HG03460 (cell line): Measurements from ENCODE around the gene ACKR3.

Experiments used
- ATAC-seq: cut with Tn5 transposase; IDR thresholded peaks from one replicate; pipeline ENCODE4 v1.9.1; 2021; ENCODE audit not compliant: unreplicated experiment

Gene ACKR3

DNA sequence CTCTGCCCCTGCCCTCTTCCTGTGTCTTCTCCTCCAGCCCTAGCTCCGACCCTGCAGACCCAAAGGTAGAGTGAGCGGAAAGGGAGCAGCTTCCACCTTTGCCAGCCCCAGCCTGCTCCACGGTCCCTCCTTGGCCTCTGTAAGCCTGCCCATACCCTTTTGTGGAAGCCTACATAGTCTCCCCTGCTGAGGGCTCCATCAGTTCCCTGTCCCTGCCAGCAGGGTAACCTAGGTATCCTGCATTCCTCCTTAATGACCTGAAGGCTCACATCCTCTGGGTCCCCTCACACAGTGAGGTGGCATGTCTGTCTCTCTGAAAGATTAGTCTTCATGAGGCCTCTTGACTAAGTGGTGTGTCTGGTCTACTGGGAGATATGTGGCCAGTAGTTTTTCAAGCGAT is 20.5 kb upstream of the ACKR3 start:
- ATAC-seq, result no peak

DNA sequence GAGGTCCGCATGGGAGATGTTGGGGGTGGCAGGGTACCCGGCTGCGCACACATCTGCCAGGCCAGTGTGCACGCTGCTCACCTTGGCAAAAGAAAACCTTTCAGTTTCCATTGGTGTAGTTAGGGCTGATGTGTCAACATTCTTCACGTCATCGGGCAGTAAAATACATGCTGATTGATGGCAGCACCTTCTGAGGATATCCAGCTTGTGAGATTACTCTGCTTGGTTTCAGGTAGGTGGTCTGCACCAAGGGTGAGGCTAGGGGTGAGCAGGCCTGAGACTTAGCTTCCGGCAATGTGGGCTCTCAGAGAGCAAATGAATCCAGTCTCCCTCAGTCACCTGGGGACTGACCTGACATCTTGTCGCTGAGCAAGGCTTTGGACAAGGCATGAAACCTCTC is 19.3 kb upstream of the ACKR3 start:
- no peak for ATAC-seq

DNA sequence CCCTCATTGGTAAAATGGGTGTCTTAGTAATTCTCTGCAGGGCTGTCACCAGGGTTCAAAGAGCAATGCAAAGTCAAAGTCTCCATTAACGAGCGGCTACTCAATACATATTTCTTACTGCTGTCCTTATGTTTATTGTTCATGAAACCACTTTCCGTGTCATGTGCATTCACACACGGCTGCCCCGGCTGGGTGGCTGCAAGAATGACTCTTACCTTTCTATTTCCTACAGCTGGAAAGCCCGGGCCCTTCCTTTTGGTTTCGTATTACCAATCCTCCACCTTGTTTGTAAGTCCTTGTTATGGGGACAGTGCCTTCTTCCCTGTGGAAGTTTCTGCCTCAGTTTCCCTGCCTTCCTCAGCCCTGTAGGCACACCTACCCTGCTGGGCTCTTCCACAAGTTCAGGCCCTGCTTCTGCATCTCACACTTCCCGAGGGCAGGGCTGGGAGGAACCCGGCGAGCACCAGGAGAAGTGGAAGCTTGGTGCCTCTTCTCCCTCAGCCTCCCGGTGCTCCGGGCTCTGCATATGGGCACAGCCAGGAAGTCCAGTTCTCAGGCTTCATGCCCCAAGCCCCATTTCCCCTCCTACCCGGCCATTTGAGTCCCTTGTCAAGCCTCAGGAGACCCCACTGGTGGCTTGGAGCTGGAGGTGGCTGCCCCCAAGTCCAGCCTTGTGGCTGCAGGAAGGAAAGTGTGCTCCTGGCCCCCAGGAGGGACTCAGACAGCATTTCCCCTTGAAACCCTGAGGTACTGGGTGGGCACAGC is 18.7 kb upstream of the ACKR3 start:
- ATAC-seq, result peak; percentile 42

DNA sequence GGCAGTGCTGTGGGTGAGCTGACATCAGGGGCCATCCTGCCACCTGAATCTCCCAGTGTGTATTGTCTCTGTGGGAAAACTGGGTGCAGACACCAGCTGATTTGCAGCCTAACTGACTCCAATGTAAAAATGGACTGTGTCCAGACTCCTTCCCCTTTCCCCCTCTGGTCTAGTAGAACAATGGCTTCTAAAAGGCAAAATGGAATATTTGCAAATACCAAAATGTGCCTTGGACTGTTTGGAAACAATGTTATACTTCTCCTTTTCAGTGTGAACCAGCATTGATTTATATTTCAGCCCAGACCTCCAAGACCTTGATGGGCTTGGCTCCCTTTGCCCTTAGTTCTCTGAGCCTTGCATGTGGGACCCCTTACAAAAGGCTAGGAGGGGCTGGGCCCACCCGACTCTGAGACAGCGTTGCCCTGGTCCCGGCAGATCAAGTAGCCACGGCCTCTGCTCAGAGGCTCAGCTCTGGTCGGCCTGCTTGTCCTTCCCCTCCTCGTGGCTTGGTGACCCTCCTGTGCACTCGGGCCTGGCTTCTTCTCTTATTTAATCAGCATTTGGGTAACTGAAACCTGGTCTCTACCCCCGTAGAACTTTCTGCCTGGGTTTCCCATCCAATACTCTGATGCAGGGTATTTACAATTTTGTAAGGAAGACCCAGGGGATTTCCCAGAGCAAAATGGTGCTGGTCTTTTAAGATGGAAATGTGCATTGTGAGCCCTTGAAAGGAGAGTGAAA is 18.0 kb upstream of the ACKR3 start:
- peak; percentile 35 for ATAC-seq

DNA sequence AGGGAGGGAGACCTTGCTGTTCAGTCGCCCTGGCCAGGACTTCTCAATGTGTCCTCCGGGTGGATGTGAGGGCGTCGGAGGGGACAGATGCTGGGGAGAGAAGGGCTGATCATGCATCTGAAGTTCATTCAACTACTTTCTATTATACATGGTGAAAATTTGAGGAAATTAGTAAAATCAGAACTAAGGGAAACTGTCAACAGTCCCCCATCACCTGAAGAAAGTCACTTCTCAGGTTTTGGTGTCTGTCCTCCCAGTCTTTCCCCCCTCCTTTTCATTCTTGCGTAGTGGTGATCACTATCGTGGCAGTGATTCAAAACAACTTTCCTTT is 17.4 kb upstream of the ACKR3 start:
- peak; percentile 23 for ATAC-seq

DNA sequence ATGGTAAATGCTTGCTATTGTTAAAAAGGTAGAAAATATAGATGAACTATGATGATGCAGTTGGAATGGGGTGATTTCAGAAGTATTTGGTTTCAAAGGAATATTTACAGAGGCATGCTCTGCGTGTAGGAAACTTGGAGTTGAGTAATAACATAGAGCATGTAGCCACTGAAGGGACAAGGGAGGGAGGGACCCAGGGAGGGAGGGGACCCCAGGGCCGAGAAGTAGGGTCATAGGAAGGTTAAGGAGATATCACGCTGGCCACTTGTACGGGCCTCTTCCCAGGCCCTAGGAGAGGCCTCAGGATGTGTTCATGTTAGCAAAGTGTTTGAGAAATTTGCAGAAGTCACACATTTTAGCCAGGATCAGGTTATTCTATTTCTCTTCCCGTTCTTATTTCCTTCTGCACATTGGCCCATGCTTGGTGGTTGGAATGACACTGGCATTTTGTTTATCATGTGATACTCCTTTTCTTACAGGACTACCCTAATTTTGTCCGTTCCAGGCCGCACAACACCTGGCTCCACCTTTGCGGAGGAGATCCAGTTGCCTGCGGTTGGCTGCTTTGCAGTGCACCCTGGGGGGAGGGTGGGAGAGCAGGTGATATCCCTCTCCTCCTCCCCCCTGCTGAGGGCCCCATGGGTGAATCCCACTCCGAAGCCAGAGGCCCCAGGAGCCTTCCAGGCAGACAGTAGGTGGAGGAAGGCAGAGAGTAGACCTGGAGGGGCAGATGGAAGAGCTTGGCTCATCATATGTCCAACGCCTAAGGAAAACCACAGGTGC is 16.9 kb upstream of the ACKR3 start:
- no peak for ATAC-seq

DNA sequence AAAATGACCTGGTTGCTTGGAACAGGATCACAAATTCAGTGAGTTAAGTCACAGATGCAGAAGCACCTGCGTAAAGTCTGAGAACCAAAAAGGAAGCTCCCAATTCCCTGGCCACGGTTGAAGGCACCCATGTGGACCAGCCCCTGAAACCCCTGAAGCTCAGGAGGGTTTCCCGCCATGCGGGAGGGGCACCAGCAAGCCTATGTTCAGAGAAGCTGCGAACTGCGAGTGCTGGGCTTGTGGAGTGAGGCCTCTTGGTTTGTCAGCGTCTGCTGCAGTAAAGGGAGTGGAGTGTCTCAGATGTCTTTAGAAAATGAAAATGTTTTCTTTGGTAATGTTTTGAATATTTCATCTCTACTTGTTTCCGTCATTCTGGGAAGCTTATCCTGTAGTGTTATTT is 16.1 kb upstream of the ACKR3 start:
- ATAC-seq, result no peak

DNA sequence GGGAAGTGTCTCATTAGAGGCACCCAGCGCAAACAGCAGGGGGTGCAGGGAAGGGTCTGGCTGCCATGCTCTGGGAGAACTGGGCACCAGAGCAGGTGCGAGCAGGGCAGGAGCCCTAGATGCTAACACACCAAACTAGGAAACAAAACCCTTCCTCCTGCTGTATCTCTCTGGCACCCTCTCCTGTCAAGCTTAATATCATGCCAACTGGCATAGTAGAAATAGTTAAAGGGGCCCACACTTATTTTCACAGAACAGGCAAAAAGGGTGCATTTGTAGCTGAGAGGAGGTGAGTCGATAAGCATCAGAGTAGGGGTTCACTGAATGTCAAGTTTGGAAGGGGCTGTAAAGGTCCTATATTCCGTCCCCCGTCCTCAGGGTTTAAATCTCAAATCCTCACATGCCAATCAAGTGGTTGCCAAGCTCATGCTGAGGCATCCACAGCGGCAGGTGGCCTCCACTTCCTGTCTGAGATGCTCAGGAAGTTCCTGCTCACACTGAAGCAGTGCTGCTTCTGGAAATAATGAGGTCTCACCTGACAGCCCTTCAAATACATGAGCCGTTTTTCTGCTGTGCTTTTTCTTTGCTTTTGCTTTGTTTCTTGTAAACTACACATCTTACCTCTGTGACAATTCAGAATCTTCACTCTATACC is 14.9 kb upstream of the ACKR3 start:
- ATAC-seq, result no peak

DNA sequence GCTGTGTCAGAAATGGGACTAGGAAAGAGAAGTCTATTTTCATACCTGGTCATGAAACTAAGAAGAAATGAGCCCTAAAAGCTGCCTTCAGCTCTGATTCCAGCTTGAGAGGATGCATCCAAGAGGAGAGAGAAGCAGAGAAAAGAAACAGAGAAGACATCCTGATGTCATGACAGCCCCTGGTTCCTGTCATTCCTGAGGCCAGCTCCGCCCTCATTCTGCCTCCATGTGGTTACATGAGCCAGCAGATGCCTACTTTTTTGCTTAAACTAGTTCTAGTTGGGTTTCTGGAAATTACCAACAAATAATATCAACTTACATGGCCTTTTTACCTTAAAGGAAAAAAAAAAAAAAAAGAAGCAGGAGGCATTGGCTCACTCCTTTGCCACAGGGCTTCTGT is 14.1 kb upstream of the ACKR3 start:
- no peak for ATAC-seq

DNA sequence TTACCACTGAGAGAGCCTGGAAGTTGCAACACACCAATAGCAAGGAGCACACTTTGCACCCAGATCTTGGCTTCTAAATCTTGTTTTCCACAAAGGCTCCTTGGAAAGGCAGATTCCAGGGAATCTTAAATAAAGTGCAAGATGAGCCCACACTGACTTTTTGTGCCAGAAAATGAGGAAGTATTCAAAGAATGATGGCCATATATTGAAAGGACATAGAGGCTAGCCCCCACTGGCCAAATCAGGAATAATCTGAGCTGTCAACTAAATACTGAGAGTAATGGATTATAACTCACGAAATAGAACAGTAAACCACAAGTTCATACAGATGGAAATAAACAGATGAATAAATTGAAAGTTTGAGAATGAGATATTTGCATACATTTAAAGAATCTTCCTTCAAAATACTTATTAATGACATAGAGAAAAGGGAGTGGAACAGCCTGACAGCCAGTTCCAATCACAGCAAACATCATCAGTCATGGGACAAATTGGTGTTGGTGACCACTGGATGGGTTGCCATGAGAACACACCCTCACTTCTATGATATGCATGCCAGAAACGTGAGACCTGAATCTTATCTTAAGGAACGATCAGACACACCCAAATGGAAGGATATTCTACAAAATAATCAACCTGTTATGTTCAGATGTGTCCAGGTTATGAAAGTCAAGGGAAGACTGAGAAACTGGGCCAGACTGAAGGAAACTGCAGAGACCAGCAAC is 12.2 kb upstream of the ACKR3 start:
- ATAC-seq, result no peak

DNA sequence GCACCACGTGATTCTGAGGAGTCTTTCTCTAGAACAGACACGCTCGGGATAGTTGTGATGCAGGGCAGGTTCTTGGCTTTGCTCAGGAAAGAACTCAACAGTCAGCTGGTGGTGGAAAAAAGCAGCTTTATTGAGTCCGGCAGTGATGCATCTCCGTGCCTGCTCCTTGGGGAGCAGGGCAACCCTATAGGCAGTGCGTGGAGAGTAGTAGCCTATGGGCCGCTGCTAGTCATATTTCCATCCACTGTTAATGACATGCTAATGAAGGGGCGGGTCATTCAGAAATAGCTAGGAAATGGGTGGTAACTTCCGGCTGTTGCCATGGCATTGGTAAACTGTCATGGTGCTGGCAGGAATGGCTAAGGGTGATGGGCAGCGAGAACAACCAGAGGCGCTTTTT is 11.6 kb upstream of the ACKR3 start:
- ATAC-seq, result no peak

DNA sequence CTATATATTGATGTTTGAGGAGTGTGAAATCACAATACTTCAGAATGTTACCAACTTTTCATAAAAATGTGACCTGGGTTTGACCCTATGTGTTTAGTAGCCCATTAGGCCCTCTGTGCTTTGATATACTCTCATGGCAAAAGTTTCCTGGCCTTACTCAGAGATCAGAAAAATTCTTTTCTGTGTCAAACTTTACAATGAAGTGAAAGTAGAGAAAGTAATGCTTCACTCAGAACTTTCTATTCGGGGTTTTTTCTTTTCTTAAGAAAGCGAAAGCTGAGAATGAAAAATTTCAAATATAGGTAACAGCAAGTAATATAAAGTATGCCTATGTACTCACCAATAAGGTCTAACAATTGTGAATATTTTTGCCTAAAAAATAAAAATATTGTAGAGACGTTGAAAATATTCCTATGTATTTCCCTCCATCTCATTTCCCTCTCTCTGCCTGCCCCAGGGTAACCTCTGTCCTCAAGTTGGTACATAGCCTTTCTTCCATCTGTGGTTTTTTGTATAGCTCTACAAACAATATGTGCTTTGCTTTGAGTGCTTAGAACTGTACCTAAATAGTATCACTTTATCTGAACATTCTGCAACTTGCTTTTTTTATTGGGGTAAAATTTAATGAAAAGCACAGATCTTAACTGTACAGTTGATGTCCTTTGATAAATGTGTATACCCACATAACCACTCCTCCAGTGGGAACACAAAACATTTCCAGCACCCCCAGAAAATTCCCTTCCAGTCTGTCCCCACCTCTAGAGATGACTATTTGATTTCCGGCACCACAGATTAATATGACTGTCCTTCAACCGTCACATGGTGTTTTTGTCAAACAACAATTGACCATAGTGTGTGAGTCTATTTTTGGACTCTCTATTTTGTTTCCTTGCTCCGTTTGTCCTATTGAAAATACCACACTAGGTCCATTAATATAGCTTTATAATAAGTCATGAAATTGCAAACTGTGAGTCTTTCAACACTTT is 10.3 kb upstream of the ACKR3 start:
- no peak for ATAC-seq

DNA sequence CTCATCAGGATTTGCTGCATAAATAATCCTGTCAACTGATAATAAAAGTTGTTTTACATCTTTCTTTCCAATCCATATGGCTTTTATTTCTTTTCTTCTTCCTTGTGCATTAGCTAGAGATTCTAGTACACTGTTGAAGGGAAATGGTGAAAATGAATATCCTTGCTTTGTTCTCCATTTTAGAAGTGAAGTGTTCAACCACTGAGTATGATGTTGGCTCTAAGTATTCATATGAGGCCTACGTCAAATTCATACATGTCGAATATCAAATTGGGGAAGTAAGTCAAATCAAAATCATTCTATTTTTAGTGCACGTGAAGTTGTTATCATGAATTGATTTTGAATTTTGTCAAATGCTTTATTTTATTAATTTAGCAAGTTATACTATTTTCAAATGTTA is 7.8 kb upstream of the ACKR3 start:
- ATAC-seq, result no peak

DNA sequence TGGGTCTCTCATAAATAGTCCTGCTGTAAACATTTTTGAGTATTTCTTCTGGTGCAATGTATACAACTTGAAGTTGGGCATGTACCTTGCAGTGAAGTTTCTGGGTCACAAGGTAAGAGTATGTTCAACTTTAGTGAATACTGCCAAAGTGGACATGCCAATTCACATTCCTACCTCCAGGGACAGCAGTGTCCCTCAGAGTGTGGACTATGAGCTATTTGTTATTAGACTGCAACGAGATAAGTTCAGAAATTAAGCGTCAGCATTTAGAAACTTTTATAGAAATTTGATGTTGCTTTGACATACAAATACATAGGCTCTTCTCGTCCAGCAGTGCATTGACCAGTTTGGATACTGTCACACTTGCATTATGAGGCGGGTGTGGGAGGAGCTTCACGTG is 7.2 kb upstream of the ACKR3 start:
- ATAC-seq, result no peak

DNA sequence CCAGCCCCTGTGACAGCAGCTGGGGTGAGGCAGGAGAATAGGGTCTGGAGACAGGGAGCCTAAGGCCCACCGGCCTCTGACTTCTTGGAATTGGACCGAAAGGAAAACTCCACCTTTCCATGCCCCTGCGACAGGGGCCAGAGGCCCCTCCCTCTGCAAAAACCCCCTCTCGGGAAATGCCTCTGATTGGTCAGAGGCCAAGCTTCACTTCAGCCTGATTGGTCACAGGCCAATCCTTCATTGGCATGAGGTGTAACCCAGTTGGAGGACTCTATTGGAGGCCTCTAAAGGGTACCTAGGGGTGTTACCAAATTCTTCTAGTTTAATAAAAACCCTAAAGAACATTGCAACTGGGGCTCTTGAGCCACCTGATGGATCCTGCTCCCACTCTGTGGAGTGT is 5.7 kb upstream of the ACKR3 start:
- no peak for ATAC-seq

DNA sequence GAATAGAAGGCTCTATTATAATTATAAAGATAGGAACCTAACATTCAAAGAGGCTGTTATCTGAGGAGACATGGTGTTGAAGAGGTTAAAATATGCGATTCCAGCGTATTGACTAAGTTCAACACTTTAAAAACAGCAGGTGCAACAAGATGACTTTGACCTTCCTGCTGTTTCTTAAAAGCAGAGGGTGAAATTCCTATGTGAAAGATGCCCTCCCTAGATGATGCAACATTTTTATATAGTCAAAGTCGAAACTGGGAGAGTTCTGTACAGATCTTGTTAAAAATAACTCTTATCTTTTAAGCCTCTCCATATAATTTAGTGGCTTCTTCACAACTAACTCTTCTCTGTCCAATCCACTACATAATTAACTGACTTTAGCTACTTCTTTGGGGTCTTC is 4.4 kb upstream of the ACKR3 start:
- ATAC-seq, result no peak

DNA sequence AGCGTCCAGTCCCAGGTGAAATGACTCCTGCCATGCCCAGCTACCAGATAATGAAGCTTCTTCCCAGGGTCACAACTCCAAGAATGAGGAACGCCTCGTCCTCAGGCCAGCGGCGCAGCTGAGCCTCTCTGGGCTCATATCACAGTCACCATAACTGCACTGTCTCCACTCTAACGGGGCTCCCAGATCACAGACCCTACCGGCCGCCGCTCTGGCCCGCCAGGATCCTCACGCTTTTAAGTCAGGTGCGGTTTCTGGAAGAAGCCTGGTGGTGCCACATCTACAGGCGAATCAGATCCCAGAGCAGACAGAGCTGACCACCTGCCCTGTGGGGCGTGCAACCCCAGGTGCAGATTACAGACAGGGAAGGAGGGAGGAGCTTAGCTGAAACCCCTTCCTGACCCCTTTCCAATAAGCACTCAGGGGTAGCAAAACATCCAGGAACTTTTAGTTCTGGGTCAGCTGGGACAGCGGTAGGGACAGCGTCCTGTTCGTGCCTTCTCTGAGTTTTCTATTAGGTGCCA is 3.7 kb upstream of the ACKR3 start:
- ATAC-seq, result no peak

DNA sequence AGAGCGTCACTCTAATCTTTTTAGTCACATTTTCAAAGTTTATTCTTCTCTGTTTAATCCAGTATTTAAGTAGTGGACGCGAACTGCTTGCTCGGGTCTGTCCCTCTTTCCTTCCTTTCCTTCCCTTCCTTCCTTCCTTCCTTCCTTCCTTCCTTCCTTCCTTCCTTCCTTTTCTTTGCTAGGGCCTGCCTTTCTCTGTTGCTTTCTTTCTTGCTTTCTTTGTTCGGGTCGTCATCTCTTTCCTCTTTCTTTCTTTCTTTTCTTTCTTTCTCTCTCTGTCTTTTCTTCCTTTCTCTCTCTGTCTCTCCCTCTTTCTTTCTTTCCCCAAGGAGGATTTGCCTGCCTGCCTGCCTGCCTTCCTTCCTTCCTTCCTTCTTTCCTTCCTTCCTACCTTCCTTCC is 3.0 kb upstream of the ACKR3 start:
- ATAC-seq, result no peak
